Fibroblast of villous mesenchyme (primary cell): Measurements from ENCODE around the gene MED9. TPM values are rescaled to one million over a fixed set of nuclear protein-coding genes. Genes with fewer than 3 reads are reported as not detected.

Experiments used
- DNase-seq: peaks from one replicate; pipeline ENCODE4 v3.0.0-alpha.2; 2010; ENCODE audit warnings: low read depth
- H3K4me3 ChIP-seq: 2 replicates; pipeline ENCODE4 v1.5.1; 2011; ENCODE audit warnings: low read depth, mild to moderate bottlenecking, low read length
- total RNA-seq: library from RNA; depleted of rRNA; stranded (reverse); fragments of >200 nt; gene quantifications from 2 replicates; pipeline ENCODE4 v1.2.3, GENCODE V29; 2012
- TF ChIP-seq, protein P1 (sequence below): IDR thresholded peaks from 2 replicates; pipeline ENCODE4 v1.5.1; 2012; ENCODE audit warnings: low read depth, mild to moderate bottlenecking, low read length; ENCODE audit not compliant: insufficient read depth

Gene MED9
- total RNA-seq, 1 donor = 11.2 TPM

DNA sequence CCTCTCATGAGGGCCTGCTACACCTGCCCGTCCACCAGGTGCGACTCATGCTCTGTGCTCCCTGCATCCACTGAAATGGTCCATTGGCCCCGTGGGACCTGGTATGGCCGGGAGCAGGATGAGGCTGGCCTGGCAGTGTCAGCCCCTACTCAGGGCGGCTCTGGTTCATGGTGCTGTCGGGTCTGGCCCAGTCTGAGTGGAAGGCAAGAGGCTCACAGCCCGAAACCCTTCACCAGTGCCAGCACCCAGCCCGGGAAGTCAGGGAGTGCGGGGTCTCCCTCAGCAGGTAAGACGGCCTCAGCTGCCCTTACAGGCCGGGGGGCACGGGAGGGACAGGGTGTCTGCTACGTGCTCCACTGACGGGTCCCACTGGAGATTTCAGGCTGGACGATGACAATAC is 59.9 kb downstream of the MED9 start:
- no peak for DNase-seq
- TF ChIP-seq, protein P1, sequence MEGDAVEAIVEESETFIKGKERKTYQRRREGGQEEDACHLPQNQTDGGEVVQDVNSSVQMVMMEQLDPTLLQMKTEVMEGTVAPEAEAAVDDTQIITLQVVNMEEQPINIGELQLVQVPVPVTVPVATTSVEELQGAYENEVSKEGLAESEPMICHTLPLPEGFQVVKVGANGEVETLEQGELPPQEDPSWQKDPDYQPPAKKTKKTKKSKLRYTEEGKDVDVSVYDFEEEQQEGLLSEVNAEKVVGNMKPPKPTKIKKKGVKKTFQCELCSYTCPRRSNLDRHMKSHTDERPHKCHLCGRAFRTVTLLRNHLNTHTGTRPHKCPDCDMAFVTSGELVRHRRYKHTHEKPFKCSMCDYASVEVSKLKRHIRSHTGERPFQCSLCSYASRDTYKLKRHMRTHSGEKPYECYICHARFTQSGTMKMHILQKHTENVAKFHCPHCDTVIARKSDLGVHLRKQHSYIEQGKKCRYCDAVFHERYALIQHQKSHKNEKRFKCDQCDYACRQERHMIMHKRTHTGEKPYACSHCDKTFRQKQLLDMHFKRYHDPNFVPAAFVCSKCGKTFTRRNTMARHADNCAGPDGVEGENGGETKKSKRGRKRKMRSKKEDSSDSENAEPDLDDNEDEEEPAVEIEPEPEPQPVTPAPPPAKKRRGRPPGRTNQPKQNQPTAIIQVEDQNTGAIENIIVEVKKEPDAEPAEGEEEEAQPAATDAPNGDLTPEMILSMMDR = no peak
- no peak overlapping the region for H3K4me3 ChIP-seq

DNA sequence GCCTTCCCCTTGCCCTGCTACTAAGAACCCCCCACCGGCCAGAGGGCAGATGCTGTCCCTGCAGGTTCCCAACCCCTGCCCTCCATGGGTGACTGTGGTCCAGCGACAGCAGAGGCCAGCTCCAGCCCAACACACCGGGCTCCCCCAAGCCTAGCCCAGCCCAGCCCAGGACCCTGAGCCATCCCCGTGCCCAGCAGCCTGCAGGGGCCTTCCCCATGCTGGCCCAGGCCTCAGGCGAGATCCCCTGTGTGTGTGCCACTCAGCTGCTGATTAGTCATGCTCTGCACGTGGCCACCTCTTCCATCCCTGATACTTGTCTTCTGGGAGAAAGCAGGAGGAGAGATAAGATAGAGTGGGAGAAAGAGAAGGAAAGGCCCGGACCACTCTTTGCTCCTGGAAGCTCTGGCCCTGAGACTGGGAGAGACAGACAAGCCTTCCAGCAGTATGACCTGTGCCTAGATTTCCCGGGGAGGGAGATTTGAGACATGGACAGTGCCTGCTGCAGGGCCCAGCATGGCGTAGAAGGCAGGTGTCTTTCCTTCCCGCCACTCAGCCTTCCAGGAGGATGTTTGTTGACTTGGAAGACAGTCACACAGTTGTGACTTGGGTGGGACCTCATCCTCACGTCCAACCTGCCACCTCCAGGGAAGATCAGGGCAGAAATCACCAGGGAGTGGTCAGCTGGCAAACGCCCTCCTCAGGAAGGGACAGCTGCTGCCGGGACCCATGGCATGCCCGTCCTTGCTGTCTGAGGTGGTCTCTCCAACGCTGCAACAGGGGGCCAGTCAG is 60.7 kb downstream of the MED9 start:
- TF ChIP-seq, protein P1 = no peak
- DNase-seq = no peak
- H3K4me3 ChIP-seq = no peak overlapping the region

DNA sequence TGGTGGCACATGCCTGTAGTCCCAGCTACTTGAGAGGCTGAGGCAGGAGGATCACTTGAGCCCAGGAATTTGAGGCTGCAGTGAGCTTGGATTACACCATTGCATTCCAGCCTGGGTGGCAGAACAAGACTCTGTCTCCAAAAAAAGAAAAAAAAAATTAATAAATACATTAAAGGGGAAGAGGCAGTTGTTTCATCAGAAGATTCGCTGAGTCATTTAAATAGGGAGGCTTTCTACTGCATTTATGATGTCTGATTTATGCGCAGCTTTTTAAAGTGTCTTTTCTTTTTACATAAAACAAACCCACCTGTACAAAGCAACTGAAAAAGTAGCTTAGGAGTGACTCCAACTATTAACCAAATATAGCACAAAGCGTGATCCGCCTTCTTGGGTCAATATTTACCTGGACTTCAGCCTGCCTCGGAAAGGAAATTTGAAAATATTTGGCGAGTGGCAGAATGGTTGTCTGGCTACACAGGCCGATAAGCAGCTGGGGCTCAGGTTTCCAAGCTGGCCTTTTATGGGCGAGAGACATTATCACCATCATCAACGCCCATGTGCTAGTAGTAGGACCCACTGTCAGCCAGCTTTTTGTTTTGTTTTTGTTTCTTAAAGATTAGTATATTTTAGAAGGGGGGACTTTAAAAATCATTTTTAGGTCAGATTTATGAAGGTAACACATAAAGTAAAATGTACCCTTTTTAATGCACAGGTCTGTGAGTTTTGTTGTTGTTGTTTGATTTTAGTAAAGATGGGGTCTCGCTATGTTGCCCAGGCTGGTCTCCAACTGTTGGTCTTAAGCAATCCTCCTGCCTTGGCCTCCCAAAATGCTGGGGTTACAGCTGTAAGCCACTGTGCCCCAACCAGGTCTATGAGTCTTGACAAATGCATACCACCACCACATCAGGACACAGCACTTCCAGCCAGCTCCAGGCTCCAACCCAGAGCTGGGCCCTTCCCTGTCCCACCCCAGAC is 61.9 kb downstream of the MED9 start:
- peak; percentile 18 for DNase-seq
- TF ChIP-seq, protein P1 = no peak
- no peak overlapping the region for H3K4me3 ChIP-seq

DNA sequence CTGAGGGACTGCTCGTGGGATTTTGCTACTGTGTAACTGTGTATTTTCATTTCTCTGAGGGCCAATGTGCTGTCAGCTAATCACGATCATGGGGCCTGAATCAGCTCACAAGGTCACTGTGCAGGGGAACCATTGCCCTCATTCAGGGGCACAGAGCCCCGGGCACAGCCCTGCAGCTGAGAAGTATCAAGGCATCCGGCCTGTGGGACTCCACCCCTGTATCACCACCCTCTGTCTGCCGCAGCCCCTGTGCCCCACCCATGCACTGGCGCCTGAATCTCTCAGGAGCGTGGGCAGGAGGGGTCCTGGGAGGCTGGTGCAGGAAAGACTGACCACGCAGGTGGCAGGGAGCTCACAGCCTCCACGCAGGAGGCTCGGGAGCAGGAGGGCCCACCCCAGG is 62.8 kb downstream of the MED9 start:
- TF ChIP-seq, protein P1 = no peak
- DNase-seq = no peak
- H3K4me3 ChIP-seq = no peak overlapping the region

DNA sequence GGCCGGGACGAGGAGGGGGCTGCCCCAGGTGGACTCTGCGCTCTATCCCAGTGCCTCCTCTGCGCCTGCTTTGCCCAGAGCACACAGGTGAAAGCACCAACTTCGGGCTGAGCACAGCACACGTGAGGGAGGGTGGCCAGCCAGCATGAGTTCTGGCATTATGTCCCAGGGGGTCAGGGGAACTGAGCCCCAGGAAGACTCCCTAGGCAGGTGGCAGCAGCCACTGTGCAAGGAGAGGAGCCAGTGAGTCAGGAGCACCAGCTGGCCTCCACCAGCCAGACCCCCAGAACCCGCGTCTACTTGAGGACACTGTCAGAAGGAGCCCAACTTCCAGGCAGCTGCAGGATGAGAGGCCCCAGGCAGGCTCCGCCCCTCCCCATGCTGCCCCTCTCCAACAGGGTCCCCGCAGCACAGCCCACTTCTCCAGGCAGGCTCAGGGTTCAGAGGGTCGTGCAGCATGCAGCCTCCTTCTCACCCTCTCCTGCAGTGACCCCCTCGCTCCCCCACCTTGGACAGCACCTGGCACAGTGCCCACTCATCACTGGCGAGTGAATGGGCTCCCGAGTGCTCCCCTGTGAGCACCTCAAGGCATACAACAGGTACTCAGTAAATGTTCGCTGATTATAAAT is 63.6 kb downstream of the MED9 start:
- DNase-seq = no peak
- TF ChIP-seq, protein P1 = no peak

DNA sequence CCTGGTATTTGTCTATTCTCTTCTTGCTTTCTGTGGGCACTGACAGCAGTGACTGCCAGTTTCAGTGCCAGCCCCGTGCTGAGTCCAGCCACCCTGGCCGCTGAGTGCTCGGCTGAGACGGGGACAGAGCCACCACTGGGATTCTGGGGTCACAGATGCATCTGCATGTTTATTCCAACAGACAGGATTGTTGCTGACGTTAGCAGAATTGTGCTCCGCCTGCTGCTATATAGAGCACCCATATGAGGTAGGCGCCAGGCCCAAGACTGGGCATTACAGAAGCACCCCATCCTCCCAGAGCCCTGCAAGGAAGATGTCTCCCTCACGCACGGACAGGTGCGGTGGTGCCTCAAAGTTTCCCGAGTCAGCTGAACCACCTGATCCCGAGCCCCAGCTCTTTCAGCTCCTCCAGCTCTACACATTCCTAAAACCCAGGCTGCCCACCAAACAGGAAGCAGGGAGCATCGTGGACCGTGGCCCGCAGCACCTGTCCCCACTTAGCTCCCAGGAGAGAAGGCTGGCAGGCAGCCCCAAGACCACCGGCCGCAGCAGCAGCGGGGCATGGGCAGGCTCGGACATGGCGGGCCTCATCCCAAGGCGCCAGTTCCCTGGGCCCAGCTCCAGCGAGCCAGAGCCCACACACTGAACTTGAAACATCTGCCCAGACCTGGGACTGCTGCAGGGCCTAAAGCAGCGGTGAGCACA is 64.3 kb downstream of the MED9 start:
- TF ChIP-seq, protein P1 = no peak
- H3K4me3 ChIP-seq = no peak overlapping the region
- DNase-seq = no peak

More for the DNA sequence above, 63.6 kb downstream of the MED9 start:
- H3K4me3 ChIP-seq = no peak overlapping the region
